GM23338 (cell line): ENCODE results near the gene WWOX. TPM values are rescaled to one million over a fixed set of nuclear protein-coding genes. Genes with fewer than 3 reads are reported as not detected.

Source experiments
- ATAC-seq: fragments of 200-7000 bp; cut with Tn5 transposase; 3 replicates; pipeline ENCODE4 v1.9.1; 2020
- DNase-seq: peaks from one replicate; pipeline ENCODE4 v3.0.0-alpha.2; 2015; ENCODE audit warnings: low spot score
- H2AFZ ChIP-seq: fragments of 200-600 bp; sonication (generic); 2 replicates; pipeline ENCODE4 v1.8.0; 2016; ENCODE audit warnings: antibody characterized with exemption, mild to moderate bottlenecking, moderate library complexity
- H3F3A ChIP-seq: fragments of 200-600 bp; sonication (generic); replicated peaks from 2 replicates; pipeline ENCODE4 v1.8.0; 2017; ENCODE audit warnings: antibody characterized with exemption, mixed run types, low read depth
- H3K27ac ChIP-seq: fragments of 200-600 bp; sonication (generic); 2 replicates; pipeline ENCODE4 v1.6.1; 2016; ENCODE audit warnings: low read depth
- H3K27me3 ChIP-seq: fragments of 200-600 bp; sonication (generic); 2 replicates; pipeline ENCODE4 v1.8.0; 2016; ENCODE audit warnings: mild to moderate bottlenecking, mixed run types, moderate library complexity; ENCODE audit not compliant: insufficient read depth
- H3K36me3 ChIP-seq: fragments of 200-600 bp; sonication (generic); 2 replicates; pipeline ENCODE4 v1.8.0; 2016; ENCODE audit warnings: mild to moderate bottlenecking; ENCODE audit not compliant: insufficient read depth
- H3K4me1 ChIP-seq: fragments of 200-600 bp; sonication (generic); 2 replicates; pipeline ENCODE4 v1.8.0; 2016; ENCODE audit warnings: mild to moderate bottlenecking, moderate library complexity; ENCODE audit not compliant: insufficient read depth
- H3K4me2 ChIP-seq: fragments of 200-600 bp; sonication (generic); 2 replicates; pipeline ENCODE4 v1.7.1; 2017; ENCODE audit warnings: mixed run types
- H3K4me3 ChIP-seq: fragments of 200-600 bp; sonication (generic); 2 replicates; pipeline ENCODE4 v1.6.1; 2016; ENCODE audit warnings: mixed run types
- H3K79me2 ChIP-seq: fragments of 200-600 bp; sonication (generic); replicated peaks from 2 replicates; pipeline ENCODE4 v1.8.0; 2017; ENCODE audit warnings: mild to moderate bottlenecking; ENCODE audit not compliant: insufficient read depth
- H3K9me2 ChIP-seq: fragments of 200-600 bp; sonication (generic); 2 replicates; pipeline ENCODE4 v1.8.0; 2017; ENCODE audit not compliant: insufficient read depth
- H4K20me1 ChIP-seq: fragments of 200-600 bp; sonication (generic); replicated peaks from 2 replicates; pipeline ENCODE4 v1.8.0; 2017; ENCODE audit warnings: mild to moderate bottlenecking; ENCODE audit not compliant: insufficient read depth
- H3K27ac Mint-ChIP-seq: 2 replicates; pipeline ENCODE4 v1.8.0; 2020; ENCODE audit warnings: inconsistent platforms, mild to moderate bottlenecking, moderate library complexity, mixed read lengths
- H3K27me3 Mint-ChIP-seq: 3 replicates; pipeline ENCODE4 v1.8.0; 2022; ENCODE audit warnings: low read depth, mild to moderate bottlenecking, moderate library complexity, mixed read lengths, inconsistent platforms; ENCODE audit not compliant: insufficient read depth, poor library complexity
- H3K36me3 Mint-ChIP-seq: 3 replicates; pipeline ENCODE4 v1.8.0; 2021; ENCODE audit warnings: low read depth, mild to moderate bottlenecking, inconsistent platforms, moderate library complexity, mixed read lengths
- H3K4me1 Mint-ChIP-seq: 3 replicates; pipeline ENCODE4 v1.8.0; 2020; ENCODE audit warnings: mild to moderate bottlenecking, inconsistent platforms, mixed read lengths
- H3K4me3 Mint-ChIP-seq: 3 replicates; pipeline ENCODE4 v1.8.0; 2021; ENCODE audit warnings: moderate library complexity, mild to moderate bottlenecking, inconsistent platforms, mixed read lengths
- H3K9me3 Mint-ChIP-seq: 3 replicates; pipeline ENCODE4 v1.8.0; 2020; ENCODE audit warnings: moderate library complexity, mild to moderate bottlenecking, inconsistent platforms, mixed read lengths
- CREB1 ChIP-seq: fragments of 250-450 bp; sonication (Bioruptor Pico); IDR thresholded peaks from 2 replicates; pipeline ENCODE4 v1.5.0; 2020; ENCODE audit warnings: low read depth, mild to moderate bottlenecking, moderate library complexity
- CTCF ChIP-seq, 2 experiments: fragments of 200-600 bp in 1 of 2; sonication (generic) in 1 of 2; conservative IDR thresholded peaks; 2 replicates each; pipeline versions ENCODE4 v1.5.1 to v1.6.1; 2016 to 2017; ENCODE audit warnings: antibody characterized with exemption in 2 of 2, low read depth in 2 of 2, mild to moderate bottlenecking in 2 of 2, moderate library complexity in 1 of 2
- ETS1 ChIP-seq: IDR thresholded peaks from 2 replicates; pipeline ENCODE4 v1.6.1; 2016; ENCODE audit warnings: antibody characterized with exemption
- EZH2 ChIP-seq: fragments of 200-600 bp; sonication (generic); IDR thresholded peaks from one replicate; pipeline ENCODE4 v1.8.0; 2017; ENCODE audit warnings: antibody characterized with exemption, mild to moderate bottlenecking, low read depth; ENCODE audit not compliant: unreplicated experiment
- EZH2phosphoT487 ChIP-seq: fragments of 200-600 bp; sonication (generic); IDR thresholded peaks from one replicate; pipeline ENCODE4 v1.8.1; 2018; ENCODE audit warnings: antibody characterized with exemption; ENCODE audit not compliant: unreplicated experiment
- JUNB ChIP-seq: IDR thresholded peaks from one replicate; pipeline ENCODE4 v1.6.1; 2016; ENCODE audit warnings: antibody characterized with exemption; ENCODE audit not compliant: unreplicated experiment
- NANOG ChIP-seq: IDR thresholded peaks from 2 replicates; pipeline ENCODE4 v1.6.1; 2016; ENCODE audit warnings: antibody characterized with exemption, borderline replicate concordance
- REST ChIP-seq: IDR thresholded peaks from one replicate; pipeline ENCODE4 v1.6.1; 2018; ENCODE audit warnings: antibody characterized with exemption; ENCODE audit not compliant: unreplicated experiment
- ZNF114 ChIP-seq: fragments of 250-450 bp; sonication (Bioruptor Pico); IDR thresholded peaks from 2 replicates; pipeline ENCODE4 v1.5.0; 2020; ENCODE audit warnings: mild to moderate bottlenecking, moderate library complexity
- polyA plus RNA-seq: library from polyadenylated mRNA; unstranded; fragments of >200 nt; fragmentation: Nextera tagmentation; extraction: Ambion mirVana; gene quantifications from 2 replicates; pipeline ENCODE4 v1.2.1, GENCODE V29; 2016
- total RNA-seq: library from RNA; depleted of rRNA; stranded (reverse); fragments of >200 nt; shearing (Covaris generic); gene quantifications from 2 replicates; pipeline ENCODE4 v1.2.3, GENCODE V29; 2014

The WWOX gene
- total and polyA plus RNA-seq, 2 experiments from 2014 or later: 10.0 to 19.3 TPM

DNA sequence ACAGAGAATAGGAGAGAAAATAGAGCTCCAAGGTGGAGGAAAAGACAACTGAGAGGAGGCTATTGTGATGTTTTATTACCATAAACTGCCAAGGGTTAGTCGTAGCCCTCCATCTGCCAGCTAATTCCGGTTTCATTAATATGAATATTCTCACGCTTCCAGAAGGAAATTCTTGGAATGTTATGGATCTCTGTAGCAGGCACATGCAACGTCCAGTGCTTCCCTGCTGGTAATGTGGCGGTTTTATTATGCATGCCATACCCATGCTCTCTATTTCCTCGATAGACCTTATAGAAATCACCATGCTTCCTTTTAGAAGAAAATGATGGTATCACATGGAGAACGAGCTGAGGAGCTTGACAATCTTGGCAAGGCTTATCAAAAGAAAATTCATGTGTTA is 1037.5 kb downstream of the WWOX start:
- H3K36me3 ChIP-seq: no peaks in the 10 kb centered on the region
- H2AFZ ChIP-seq: no peak overlapping the region
- no peak for TF ChIP-seq REST
- TF ChIP-seq EZH2: no peak
- no peak for TF ChIP-seq CREB1 (CRISPR knock-in tag)
- TF ChIP-seq JUNB: no peak
- no peak for TF ChIP-seq CTCF (conservative IDR thresholded peaks at IDR 0.05; ENCODE audit: low read depth in 2 of 2)
- no peak for TF ChIP-seq ETS1
- TF ChIP-seq NANOG: no peak
- H3K27ac Mint-ChIP-seq: no peak overlapping the region
- H3K9me3 Mint-ChIP-seq: peaks cover 2% of the 10 kb centered on the region; the same call in 2 of the 3 replicates
- no peaks in the 10 kb centered on the region for H3F3A ChIP-seq
- no peaks in the 10 kb centered on the region for H3K27me3 ChIP-seq
- no peak overlapping the region for H3K4me3 ChIP-seq
- H3K4me3 Mint-ChIP-seq: no peak overlapping the region
- no peak overlapping the region for H3K27ac ChIP-seq
- H3K9me2 ChIP-seq: no peaks in the 10 kb centered on the region; the same call in 1 of the 2 replicates
- H3K4me1 Mint-ChIP-seq: peaks cover 5% of the 10 kb centered on the region; the same call in 2 of the 3 replicates
- H3K27me3 Mint-ChIP-seq: no peaks in the 10 kb centered on the region
- no peak for DNase-seq
- no peaks in the 10 kb centered on the region for H3K4me1 ChIP-seq
- H3K4me2 ChIP-seq: no peak overlapping the region
- H3K36me3 Mint-ChIP-seq: no peaks in the 10 kb centered on the region
- ATAC-seq: no peak
- H3K79me2 ChIP-seq: no peaks in the 10 kb centered on the region
- H4K20me1 ChIP-seq: no peaks in the 10 kb centered on the region

GRCh38 chr16:79137426-79137939 is 1038.0 kb downstream of the WWOX start:
- Mint-ChIP-seq H3K4me3 (no peak overlapping the region), H3K4me1 (peaks cover 5% of the 10 kb centered on the region; the same call in 2 of the 3 replicates), H3K9me3 (no peaks in the 10 kb centered on the region), H3K27ac (no peak overlapping the region), H3K27me3 (no peaks in the 10 kb centered on the region), H3K36me3 (no peaks in the 10 kb centered on the region)
- Histone ChIP-seq H3K79me2 (no peaks in the 10 kb centered on the region), H3K4me1 (no peaks in the 10 kb centered on the region), H3F3A (no peaks in the 10 kb centered on the region), H3K4me2 (no peak overlapping the region), H2AFZ (no peak overlapping the region), H3K27ac (no peak overlapping the region), H4K20me1 (no peaks in the 10 kb centered on the region), H3K4me3 (no peak overlapping the region), H3K36me3 (no peaks in the 10 kb centered on the region), H3K9me2 (no peaks in the 10 kb centered on the region; the same call in 1 of the 2 replicates), H3K27me3 (no peaks in the 10 kb centered on the region)
- DNase-seq (no peak), ATAC-seq (no peak)
- TF ChIP-seq ZNF114 (CRISPR knock-in tag) (no peak), EZH2 (no peak), EZH2phosphoT487 (no peak)
